DMS53 treated with DMSO at 0.1 percent for 48 hours (cell line): ENCODE data around the gene WFS1.

Experiments used
- DNase-seq: peaks from one replicate; lab custom pipeline; 2025; ENCODE audit not compliant: unreplicated experiment; lab: John Stamatoyannopoulos, UW

The WFS1 gene

DNA sequence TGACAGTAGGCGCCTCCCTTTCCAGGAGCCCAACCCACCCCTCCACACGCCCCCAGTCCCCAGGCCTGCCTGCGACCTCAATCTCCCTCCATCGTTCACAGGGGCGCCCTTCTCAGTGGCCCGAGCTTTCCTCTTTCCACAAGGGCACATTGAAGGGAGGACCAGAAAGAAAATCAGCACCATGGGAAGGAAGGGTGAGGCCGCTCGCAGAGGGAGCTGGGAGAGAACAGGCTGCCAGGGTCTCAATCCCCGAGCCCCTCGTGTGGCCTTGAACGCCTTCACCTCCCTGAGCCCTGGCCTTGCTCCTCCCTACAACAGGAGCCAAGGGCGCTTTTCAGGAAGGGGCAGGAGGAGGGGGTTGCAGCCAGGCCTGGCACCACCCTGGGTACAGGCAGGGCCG lies 66.5 kb downstream of the WFS1 start:
- DNase-seq = no peak

DNA sequence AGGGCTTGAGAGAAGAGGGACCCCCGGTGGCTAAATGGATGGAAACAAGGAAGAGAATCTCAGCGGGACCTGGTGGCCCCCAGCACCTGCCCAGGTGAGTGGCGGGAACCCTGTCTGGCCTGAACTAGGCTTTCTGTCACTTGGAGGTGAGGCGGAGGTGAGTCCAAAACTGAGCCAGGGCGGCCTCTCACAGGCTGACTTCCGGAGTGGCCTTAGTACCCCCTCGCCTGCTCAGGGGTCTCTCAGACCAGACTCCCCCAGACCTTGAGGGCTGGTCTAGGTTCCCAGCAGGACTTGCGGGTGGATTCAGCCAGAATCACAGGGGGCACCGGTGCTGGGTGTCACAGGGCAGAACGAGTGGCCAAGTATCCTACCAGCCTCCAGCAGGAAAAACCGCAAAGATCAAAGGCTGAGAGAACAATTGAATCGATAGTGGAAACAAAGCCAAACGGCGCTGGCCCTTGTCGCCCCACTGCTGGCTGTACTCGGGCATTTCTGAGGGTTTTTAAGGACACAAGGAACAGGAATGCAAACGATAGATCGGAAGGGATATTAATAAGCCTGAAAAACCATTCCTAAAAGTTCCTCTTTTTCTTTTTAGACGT lies 67.8 kb downstream of the WFS1 start:
- DNase-seq = no peak

DNA sequence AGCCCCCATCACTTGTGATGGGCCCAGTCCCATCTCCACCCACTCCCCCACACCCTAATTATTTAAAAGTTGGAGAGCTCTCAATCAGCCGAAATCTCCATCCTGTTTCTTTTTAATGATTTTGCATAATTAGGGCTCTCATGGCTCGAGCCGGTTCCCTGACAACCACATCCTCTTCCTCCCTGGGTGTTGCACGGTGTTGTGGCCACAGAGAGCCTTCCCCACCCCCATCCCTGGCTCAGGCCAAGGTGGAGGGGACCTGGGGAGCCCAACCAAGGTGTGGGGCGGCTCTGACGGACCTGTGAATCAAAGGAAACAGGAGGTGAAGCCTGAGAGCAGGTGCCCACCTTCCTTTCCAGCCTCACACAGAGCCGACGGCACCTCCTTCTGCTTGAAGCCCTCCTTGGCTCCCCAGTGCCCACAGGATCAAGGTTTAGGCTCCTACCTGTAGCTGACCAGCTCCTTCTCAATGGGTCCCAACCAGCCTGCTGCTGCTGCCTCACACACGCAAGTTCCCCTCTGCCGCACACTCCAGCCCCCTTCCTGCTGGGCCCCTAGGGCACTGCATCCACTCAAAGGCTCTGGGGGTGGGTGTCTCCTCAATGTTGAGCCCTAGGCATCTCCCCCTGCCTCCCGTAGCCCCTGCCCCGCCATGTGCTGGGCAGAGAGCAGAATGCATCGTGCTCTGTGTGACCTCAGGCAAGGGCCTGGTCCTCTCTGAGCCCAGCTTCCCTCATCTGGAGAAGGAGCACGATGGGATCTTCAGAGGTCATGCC lies 68.7 kb downstream of the WFS1 start:
- no peak for DNase-seq

DNA sequence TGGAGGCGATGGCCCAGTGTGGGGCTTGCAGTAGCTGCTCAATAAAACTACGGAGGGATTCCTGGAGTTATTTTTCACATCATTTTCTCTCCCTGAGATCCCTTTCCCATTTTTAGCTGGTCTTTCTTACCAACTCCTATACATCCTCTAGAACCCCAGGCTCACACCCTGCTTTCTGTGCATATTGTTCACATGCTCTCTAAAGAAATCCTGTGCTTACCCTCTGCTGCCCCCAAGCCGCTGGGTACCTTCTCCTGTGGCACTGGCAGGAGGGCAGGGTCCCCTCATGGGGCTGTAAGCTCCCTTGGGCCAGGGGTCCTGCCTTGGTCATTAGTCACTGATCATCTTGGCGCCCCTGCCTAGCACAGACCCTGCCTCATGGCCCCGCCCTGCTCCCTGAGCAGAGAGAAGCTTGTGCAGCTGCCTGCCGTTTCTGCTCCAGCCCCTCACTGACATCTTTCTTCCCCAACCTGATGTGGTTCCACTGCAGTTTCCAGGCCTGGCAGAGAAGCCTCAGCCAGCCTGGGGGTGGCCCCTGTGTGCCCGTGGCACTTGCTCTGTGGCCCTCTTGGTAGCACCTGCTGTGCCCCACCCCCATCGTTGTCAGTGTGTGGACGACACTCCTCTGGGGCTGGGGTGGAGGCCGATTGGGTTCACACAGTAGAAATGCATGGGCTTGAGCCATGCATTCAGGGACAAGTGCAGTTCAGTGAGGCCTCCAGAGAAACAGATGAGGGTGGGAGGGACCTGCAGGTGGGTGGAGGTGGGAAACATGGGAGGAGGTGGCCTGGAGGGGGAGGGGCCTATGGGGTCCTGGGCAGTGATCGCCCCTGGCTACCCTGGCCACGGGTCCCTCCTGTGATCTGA lies 69.5 kb downstream of the WFS1 start:
- DNase-seq = no peak

DNA sequence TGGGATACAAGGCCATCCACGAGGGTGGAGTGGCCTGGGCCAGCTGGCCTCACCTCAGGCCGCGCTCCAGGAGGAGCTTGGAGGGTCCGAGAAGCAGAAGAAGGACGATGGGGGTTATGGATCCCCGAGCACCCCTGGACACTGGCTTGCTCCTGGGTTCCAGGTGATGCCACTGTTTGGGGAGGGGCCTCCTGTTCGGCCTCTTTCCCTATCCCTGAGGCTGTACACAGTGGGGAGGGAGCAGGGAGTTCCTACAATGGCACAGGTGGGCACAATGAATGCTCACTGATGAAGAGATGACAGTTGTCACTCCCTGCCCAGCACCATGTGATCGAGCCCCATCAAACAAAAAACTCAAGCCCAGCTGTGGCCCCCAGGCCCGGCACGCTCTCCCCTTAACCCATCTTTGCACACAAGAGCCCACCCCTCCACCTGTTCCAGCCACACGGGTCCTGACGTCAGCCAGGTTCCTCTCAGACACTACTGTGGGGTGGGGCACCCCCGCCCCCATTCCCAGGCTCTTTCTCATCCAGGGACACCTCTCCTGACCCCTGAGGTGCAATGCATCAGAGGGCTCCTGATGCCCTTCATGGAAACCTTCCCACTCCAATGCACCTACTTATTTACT lies 70.3 kb downstream of the WFS1 start:
- DNase-seq = no peak

DNA sequence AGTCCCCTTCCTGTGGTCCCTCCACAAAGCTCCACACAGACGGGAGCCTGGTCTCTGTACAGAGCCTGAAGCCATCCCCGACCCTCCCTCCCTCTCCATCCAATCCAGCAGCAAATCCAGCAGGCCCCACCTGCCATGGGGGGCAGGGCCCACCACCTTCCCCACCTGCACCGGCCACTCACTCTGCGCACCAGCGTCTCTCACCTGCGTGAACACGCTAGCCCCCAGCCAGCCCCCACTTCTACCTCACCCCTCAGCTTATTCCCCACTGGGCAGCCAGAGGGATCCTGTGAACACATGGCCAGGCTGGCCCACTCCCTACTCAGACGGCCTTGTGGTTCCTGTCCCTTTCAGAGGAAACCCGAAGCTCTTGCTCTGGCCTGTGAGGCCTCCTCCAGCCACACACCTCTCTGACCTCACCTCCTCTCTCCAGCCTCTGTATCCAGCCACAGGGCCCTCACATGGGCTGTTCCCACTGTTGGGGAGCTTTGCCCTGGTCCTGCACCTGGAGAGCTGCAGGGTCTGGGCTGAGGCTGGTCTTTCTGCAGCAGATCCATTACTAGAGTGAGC lies 70.9 kb downstream of the WFS1 start:
- DNase-seq = no peak

DNA sequence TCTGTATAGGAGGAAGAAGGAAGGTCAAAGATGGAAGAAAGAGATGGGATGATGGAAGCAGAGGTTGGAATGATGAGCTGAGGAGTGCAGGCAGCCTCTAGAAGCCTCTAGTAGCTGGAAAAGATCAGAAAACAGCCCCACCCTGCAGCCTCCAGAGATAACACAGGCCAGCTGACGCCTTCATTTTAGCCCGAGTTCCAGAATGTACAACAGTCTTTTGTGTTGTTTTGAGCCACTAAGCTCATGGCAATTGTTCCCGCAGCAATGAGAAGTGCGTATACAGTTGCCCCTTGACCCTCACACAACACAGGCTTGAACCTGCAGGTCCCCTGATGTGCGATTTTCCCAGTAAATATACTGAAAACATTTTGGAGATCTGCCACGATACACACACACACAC lies 72.0 kb downstream of the WFS1 start:
- DNase-seq = no peak

DNA sequence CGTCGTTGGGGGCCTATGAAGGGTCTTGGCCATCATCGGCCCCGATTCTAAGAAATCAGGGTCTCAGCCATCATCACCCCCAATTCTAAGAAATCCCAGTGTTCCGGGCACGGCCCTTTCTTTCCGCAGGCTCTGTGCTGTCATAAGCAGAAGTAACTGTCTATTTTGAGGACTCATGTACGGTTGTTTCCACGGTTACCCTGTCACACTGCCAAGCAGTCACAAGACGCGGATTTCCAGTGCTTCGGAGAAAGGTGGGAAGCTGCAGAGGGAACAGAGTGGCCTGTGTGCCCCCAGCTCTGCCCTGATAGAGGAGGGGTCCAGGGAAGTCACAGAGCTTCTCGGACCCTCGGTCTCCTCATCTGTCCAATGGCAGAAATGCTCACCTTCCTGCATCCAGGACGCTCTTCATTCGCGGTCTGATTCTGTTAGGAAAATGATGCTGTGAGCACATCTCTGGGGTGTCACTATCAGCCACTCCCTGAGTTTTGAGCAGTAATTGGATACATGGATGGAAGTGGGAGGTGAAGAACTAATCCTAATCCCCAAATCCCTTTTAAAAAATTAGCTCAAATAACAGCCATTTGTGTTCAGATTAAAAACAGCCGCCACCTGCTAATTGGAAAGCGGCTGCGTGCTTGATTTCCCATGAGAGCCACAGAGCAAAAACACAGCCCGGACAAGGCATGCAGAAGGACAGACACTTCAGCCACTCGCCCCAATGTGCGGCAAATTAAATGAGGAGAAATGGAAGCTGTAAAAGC lies 73.1 kb downstream of the WFS1 start:
- no peak for DNase-seq

DNA sequence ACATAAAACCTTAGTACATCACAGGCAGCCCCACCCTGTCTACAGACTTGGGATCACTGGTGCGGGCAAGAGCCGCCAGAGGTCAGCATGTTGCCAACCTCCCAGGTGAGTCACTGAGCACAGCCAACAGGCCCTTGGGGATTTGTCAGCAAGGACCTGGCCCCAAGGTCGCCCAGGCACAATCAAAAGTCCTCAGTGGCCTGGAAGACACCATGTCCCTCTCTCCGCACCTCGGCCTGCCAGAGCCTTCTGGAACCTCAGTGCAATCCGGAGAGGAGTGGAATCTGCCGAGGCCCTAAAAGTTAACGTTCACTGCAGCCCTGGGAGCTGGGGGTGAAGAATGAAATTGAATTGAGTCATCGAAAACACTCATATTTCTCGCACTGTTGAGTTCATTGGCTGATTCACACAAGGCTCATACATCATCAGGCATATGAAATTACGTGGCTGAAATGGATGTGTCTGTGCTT lies 74.3 kb downstream of the WFS1 start:
- no peak for DNase-seq

DNA sequence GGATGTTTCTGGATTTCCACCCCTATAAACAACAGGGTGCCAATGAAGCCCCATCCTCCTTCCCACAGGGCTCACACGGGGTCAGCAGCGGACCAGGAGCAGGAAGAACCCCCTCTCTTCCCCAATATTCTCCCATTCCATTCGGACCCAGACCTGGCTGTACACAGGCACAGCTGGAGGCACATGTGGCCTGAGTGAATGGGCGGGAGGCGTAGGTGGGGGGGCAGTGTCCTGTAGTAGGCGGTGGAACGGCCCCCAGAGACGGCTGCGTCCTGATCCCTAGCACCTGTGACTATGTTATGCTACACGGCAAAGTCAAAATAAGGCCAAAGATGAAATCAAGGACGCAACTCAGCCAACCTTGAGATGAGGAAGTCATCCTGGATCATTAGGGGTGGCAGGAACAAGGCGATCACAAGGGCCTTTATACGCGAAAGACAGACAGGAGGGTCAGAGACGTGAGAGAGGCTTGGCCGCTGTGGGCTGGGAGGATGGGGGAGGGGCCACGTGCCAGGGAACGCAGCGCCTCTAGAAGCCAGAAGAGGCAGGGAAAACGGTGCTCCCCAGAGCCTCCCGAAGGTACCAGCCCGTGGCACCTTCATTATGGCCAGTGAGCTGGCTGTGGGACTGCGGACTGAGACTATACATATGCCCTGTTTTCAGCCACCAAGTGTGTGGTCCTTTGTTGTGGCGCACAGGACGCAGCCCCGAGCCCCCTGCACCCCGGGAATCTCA lies 75.6 kb downstream of the WFS1 start:
- no peak for DNase-seq

DNA sequence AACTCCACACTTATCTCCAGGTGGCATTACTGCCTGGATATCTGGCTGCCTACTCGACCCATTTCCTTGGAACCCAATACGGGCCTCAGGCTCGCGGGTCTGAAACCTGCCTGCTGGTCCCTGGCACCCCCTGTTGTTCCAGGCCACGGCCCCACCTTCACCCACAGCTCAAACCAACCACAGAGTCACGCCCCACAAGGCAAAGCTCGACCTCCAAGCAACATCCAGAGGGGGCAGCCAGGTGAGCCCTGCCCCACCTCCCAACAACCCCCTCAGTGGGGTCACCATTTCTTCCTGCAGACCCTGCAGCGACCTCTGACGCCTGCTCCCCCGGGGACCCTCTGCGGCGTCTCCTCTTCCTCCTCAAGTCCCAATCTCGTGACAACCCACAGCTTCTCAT lies 76.2 kb downstream of the WFS1 start:
- no peak for DNase-seq

DNA sequence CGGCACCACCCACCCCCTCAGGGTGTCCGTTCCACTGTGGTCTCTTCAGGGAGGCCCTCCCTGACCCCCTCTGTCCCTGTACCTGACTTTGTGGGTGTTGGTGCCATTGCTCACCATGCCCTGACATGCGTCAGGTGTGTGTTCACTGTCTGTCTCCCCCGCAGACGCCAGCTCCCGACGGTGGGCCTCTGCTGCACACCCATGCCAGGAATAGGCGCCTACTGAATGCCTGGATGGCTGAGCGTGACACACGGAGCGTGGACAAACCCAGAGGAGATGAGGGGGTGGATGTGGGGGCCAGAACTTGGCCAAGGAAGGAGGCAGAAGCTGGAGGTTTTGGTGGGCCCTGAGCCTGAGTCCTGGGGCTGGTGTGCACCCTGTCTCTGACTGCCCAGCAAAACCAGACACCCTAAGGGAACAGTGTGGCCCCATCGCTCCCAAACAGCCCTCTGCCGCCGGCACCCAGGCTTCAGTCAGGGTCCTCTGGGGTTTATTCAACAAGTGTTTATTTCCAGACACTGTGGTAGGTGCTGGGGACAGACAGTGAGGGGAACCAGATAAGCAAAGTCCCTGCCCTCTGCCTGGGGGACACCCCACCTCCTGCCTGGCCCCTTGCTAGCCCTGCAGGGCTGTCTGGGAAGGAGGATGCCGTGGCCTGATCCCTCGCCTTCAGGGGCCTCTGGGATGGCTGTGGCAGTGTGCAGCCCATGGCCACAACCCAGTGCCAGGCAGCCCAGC lies 76.9 kb downstream of the WFS1 start:
- DNase-seq = no peak

DNA sequence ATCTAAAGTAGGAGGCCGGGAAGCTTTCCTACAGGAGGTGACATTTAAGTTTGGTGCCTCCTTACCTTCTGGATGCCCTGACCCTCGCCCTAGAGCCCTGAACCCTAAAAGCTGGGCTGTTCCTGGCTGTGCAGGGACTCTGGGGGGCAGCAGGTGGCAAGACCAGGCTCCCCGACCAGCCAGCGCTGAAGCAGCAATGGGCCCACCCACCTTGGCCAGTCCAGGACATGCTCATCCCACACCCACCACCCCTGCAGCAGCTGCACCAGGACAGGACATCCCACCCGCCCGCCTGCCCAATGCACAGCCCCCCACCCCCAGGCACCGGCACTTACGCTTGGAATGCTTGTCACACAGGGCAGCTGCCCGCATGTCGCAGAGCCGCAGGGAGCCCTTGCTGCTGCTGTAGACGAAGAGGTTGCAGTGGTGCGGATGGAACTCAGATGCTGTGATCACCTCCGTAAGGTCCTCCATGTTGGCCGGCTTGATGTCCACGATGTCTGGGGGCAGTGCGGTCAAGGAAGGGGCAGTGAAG lies 77.9 kb downstream of the WFS1 start:
- no peak for DNase-seq

DNA sequence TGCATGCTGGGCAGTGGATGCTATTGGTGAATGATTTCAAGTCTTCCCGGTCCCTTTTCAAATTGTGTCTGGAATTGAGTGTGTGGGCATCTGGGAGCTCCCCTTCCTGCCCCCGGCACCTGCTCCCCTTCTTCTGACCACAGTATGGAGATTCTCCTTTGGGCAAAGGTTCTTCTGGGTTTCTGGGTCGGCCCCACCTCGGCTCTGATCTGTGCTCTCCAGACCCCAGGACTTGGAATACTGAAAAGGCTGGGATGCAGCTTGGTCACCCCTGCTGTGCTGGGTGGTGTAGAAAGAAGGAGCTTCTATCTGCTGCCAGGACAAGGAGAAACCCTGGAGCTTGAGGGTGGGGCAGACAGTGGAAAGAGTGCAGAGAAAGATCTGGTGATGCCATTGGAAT lies 78.8 kb downstream of the WFS1 start:
- no peak for DNase-seq

DNA sequence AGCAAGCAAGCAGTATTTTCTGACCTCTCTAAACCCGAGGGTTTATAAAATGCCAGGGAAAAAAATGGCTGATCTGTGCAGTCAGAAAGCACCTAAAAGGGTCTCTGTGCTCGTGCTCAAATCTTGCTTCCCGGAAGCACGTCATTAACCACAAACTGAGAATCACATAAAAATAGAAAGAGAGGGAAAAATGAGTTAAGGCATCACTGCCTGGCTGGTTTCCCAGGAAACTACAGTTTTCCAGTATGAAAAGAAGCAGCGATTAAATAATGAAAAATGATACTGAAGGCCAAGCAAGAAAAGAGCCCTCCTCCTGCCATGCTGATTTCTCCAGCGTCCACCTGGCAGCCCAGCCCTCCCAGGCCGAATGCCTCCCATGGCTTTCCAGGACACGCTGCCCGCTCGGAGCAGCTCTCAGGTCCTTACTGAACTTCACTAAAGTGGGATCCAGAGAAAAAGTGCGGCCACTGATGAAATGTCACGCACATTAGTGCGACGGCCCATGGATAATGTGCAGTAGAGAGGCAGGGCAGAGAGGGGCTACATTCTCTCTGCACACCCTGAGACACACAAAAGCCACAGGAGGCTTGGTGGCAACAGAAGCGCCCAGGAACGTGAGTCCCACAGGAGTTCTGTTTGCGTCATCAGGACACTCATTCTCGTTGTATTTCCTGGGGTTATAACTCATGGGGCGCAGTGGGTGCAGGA lies 80.4 kb downstream of the WFS1 start:
- no peak for DNase-seq

DNA sequence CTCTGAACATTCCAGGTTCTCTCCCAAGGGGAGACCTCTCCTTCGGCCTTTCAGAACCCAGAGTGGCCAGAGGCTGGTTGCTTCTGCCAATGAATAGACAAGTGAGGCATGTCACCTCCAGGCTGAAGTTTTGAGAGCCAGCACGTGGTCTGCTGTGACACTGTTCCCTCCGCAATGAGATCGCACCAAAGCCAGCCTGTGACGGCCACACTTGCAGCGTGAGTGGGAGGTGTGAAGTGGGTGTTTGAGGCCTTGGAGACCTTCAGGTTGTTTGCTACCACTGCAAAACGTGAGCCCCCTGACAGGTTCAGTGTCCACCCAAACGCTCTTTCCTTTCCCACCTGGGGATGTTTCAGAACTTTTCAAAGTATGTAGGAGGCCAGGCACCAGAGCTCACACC lies 81.0 kb downstream of the WFS1 start:
- DNase-seq = no peak

DNA sequence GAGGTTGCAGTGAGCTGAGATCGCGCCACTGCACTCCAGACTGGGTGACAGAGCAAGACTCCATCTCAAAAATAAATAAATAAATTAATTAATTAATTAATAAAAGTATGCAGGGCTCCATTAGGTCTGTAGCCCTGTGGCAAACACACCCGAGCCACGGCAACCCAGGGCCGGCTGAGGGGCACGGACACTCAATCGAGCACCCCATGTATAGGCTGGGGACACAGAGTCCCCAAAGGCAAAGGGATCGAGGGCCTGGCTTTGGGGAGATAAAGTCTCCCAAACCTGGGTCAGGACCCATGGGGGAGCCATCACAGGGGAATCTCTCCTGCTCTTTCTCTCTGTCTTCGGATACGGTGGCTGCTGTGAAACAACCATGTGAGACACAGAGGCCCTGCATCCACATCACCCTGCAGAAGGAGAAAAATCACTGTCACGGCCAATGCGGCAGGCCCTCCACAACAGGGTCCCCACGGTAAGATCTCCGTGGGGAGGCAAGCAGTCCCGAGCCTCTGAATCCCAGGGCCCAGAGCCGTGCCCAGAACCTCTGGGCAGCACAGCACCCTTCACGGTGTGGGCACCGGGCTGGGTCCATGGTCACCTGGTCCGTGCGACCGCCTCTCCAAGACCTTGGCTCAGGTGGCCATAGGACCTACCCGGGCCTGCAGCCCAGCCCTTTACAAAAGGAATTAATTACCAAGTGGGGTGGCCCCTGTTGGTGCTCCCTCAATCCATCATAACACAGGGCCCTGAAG lies 81.8 kb downstream of the WFS1 start:
- no peak for DNase-seq
